Amygdala (tissue), 56 donors: ENCODE data around the gene SCCPDH.
"Not testable (repeated sequence)": the region's sequence is repeated elsewhere in the genome, so short reads cannot be mapped to it uniquely, and the experiment has no call there.

ENCODE experiments used
- DNase-seq, 56 donors: peaks; one replicate each; lab custom pipeline; 2025; lab: John Stamatoyannopoulos, UW

Gene SCCPDH

DNA sequence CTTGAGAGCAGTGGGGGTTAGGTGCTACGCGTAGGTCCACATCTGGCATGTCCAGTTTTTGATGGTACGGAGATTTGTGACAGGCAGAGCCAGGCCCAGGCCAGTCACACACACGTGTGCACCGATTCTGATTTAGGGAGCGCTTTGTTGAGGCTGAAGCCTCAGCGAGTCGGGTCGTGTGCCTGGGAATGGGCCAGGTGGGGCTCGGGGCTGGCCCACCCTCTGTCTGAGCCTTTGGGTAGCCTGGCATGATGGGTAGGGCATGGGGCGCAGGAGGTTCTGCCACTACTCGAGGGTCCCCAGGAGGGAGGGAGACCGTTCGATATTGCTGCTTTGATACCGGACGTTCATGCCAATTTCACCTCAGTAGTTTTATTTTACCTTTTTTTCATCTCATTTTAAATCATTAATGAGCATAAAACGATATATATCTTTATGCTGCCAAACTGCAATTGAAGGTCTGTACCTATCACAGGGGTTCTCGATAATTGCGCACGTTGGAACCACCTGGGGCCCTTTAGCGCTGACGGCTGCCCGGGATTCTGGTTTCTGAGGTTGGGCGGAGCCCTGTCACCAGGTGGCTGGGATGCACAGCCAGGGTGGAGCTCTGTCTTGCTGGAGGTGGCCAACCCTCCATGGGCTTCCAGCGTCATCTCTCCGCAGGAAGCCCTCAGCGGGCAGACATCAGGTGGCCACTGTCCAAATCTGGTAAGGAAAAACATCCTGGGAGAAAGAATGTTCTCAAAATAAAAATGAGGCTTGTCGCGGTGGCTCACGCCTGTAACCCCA, 71.9 kb downstream of the SCCPDH start:
- DNase-seq: no peak

DNA sequence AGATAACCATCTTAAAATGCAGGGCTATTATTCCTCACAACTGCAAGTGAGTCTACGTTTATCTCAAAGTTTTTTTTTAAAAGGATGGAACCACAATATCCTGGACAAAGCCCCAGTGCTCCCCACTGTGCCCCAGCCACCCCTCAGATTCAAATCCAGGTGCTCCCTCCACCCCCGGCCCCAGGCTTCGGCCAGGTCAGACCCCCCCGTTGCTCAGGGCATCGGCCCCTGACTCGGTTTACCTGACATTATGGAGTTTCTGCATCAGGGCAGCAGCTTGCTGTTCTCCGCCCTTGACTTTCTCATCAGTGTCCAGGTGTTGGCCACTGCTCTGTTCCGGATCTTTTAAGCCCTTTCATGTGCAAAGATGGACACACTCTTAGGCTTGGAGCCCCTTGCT, 72.9 kb downstream of the SCCPDH start:
- DNase-seq: no peak

GRCh38 chr1:246797597-246797996, 73.4 kb downstream of the SCCPDH start:
- DNase-seq: no peak

DNA sequence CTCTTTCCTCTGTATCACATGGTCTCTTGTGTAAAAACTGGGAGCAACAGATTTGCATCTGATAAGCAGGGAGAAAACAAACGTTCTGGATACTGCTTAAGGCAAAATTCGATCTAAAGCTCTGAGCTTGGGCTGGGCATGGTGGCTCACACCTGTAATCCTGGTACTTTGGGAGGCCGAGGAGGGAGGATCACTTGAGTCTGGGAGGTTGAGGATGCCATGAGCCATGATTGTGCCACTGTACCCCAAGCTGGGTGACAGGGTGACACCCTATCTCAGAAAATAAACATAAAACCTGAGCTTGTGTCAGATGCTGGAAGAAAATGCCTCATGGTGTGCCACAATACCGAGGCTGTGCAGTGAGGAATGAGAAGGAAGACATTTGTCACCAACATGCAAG, 73.9 kb downstream of the SCCPDH start:
- no peak for DNase-seq

GRCh38 chr1:246798606-246799496, 74.6 kb downstream of the SCCPDH start:
- no peak for DNase-seq

GRCh38 chr1:246800356-246800755, 76.1 kb downstream of the SCCPDH start:
- no peak for DNase-seq

DNA sequence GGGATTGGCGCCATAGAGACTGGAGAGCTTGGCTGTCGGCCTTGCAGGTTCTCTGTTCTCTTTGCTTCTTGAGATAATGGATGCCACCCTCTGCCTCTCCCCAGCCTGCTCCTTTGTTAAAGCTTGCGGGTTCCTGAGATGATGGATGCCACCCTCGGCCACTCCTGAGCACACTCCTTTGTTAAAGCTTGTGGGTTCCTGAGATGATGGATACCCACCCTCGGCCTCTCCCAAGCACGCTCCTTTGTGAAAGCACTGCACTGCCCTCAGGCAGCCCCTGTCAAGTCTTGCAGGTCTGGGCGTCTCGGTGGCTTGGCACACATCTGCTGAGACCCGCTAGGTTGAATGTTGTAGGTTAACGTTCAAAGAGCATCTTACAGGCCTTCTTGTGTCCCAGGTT, 76.5 kb downstream of the SCCPDH start:
- no peak for DNase-seq

DNA sequence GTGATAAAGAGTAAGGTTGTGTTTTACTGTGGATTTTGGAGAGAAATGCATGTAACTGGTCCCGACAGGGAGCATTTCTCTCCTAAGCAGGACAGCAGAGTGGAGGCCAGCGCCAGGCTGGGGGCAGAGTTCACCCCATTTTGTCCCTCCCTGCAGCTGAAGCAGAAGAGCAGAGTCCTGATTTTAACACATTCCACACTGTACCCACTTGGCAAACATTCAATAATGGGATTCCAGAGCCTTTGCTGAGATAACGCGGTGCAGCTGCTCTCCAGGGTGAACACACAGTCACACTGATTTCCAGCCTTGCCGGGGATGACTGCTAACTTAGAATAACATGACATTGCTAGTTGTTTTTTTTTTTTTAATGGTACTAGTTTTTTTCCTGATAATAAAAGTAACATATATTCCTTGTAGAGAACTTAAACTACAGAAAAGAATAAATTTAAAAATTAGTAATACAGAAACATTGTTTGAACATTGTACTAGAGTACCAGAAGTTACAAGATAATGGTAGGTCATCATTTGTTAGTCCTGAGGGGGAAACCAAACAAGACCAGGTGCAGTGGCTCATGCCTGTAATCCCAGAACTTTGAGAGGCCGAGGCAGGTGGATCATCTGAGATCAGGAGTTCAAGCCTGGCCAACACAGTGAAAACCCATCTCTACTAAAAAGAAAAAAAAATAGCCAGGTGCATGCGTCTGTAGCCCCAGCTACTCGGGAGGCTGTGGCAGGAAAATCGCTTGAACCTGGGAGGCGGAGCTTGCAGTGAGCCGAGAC, 77.2 kb downstream of the SCCPDH start:
- DNase-seq: no peak

DNA sequence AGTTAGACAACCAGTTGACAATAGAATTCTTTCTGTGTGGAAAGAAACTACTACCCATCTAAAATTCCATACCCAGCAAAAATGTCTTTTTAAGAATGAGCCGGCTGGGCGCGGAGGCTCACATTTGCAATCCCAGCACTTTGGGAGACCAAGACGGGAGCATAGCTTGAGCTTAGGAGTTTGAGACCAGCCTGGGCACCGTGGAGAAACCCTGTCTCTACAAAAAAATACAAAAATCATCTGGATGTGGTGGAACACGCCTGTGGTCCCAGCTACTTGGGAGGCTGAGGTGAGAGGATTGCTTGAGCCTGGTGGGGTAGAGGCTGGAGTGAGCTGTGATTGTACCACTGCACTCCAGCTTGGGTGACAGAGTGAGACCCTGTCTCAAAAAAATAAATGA, 79.2 kb downstream of the SCCPDH start:
- no peak for DNase-seq

DNA sequence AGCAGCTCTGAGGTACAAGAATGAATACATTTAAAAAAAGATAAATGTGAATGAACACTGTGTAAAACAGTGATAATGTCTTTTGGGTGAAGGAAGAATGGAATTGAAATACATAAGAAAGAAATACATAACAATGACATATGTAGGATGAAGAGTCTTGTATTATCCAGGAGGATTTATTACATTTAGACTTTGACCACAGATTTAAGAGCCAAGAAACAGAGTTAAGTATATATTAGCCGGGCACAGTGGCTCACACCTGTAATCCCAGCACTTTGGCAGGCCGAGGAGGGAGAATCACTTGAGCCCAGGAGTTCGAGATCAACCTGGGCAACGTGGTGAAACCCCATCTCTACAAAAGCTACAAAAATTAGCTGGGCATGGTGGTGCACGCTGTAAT, 79.7 kb downstream of the SCCPDH start:
- no peak for DNase-seq

DNA sequence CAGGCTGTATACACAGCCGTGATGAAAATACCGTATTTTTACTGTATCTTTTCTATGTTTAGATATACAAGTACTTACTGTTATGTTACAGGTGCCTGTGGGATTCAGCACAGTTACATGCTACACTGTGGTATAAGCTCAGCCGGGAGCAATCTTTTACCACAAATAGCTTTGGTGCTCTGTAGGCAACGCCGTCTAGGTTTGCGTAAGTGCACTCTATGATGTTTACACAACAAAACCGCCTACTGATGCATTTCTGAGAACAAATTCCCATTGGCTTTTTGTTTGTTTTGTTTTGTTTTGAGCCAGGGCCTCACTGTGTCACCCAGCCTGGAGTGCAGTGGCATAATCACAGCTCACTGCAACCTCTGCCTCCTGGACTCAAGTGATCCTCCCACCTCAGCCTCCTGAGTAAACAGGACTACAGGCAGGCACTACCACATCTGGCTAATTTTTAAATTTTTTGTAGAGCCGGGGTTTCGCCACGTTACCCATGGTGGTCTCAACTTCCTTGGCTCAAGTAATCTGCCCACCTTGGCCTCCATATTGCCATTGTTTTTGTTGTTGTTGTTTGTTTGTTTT, 81.0 kb downstream of the SCCPDH start:
- no peak for DNase-seq

DNA sequence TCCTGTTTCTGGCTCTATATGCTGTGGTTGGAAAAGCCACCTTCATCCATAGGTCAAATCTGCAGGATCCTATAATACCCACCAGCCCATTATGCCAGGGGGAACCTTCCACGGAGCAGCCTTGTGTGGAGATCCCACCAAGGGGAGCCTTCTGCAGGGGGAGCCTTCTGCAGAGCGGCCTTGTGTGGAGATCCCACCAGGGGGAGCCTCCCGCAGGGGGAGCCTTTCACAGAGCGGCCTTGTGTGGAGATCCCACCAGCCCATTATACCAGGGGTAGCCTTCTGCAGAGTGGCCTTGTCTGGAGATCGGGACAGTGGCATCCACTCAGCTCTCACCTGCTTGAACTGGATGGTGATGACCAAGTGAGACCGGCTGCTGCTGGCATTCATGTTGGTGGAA, 85.3 kb downstream of the SCCPDH start:
- no peak for DNase-seq

DNA sequence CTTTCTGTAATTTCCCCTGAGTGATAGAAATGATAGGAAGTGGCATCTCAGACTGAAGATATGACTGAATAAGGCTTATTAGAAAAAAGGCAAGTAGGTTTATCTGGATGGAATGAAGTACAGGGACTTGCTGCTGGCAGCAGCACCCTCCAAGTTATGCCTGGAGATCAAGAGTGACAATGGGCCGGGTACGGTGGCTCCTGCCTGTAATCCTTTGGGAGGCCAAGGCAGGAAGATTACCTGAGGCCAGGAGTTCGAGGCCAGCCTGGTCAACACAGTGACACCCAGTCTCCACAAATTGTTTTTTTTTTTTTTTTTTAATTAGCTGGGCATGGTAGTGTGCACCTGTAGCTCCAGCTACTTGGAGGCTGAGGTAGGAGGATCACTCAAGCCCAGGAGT, 87.8 kb downstream of the SCCPDH start:
- DNase-seq: no peak

- DNase-seq: not testable (repeated sequence)
Observed at GRCh38 chr1:246813325-246813724, 89.1 kb downstream of the SCCPDH start.

GRCh38 chr1:246814890-246815289, 90.7 kb downstream of the SCCPDH start:
- no peak for DNase-seq

GRCh38 chr1:246815693-246816270, 91.6 kb downstream of the SCCPDH start:
- DNase-seq: no peak
